Upper lobe of right lung (tissue), 1 donor: ENCODE measurements around the gene GOPC. TPM values are rescaled to one million over a fixed set of nuclear protein-coding genes. Genes with fewer than 3 reads are reported as not detected.
A peak's percentile ranks its signal among the peaks of the same experiment; 100 is the strongest.
"Not testable (repeated sequence)": the region's sequence is repeated elsewhere in the genome, so short reads cannot be mapped to it uniquely, and the experiment has no call there.

Experiments
- ATAC-seq: fragments of 200-7000 bp; cut with Tn5 transposase; one replicate; pipeline ENCODE4 v1.9.1; 2020; ENCODE audit warnings: mild to moderate bottlenecking, moderate library complexity
- DNase-seq: peaks from one replicate; pipeline ENCODE4 v3.0.0-alpha.2; 2020
- H3K27ac ChIP-seq: fragments of 200-600 bp; one replicate; pipeline ENCODE4 v1.8.0; 2022
- H3K27me3 ChIP-seq: fragments of 200-600 bp; one replicate; pipeline ENCODE4 v1.8.0; 2022; ENCODE audit warnings: mild to moderate bottlenecking
- H3K36me3 ChIP-seq: fragments of 200-600 bp; one replicate; pipeline ENCODE4 v1.8.0; 2022
- H3K4me1 ChIP-seq: fragments of 200-600 bp; one replicate; pipeline ENCODE4 v1.8.0; 2022
- H3K4me3 ChIP-seq: fragments of 200-600 bp; one replicate; pipeline ENCODE4 v1.8.0; 2022; ENCODE audit warnings: mild to moderate bottlenecking
- H3K9me3 ChIP-seq: fragments of 200-600 bp; one replicate; pipeline ENCODE4 v1.8.0; 2022
- intact Hi-C: fragments of 100-400 bp; cut with DNase I; formaldehyde crosslinking; loops from one replicate; pipeline ENCODE4 v1.11.0; 2022
- long read RNA-seq: library from polyadenylated mRNA; unstranded; transcript quantifications from one replicate; pipeline ENCODE4 v2.0.0, GENCODE V29; 2021
- total RNA-seq: library from RNA; stranded (reverse); fragmentation: NEBNext Ultra II Directional; extraction: Animal tissue kit (Norgen Biotek cat#: 25700); gene quantifications from one replicate; pipeline ENCODE4 v1.2.1, GENCODE V29; 2021
- TF ChIP-seq, protein P1 (sequence below): fragments of 200-600 bp; IDR thresholded peaks from one replicate; pipeline ENCODE4 v1.8.0; 2022; ENCODE audit warnings: antibody characterized with exemption
- donor health status: DM: no; HTN: yes; CAD: no; lungs with severe emphysema.

The GOPC gene
- total RNA-seq = 21.5 TPM
- long read RNA-seq, full-length matches to known transcripts = 64 of 73 reads
- long read RNA-seq, partial matches to known transcripts = 3 of 73 reads
- long read RNA-seq, other reads (novel, unspliced or antisense) = 6 of 73 reads

DNA sequence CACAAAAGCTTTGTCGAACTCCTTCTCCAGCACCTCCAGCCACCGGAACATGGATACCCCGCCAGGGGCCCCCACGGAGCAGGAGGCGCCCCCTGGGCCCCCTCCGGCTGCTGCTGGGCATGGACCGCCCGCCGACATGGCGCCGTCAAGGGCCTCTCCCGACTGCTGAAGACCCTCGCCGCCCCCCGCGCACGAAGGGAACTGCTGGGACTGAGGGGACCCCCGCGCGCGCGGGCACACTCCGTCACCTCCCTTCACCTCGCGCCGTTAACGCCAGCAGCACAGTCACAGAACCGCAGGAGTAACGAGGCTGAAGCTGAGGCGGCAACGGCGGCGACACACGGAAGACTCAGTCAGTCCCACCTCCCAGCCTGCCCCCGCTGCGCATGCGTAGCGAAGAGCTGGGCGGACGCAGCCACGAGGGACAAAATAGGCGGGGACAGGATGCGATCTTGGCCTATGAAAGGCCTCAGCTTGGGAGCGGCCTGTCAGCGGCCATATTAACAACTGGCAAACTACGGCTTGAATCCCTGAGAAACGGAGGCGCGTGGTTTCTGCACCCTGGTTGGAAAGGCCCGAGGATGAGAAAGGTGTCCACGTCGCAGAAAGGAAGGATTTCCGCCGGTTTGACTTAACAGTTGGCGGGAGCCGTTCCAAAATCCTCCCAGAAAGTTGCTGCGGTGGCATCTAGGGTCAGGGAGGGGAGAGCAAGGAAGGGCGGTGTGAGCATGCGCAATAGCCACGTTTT is at the start of gene GOPC:
Gene GOPC (minus strand): TSS at position 361 of the 748 bp plus-strand sequence. CDS start 223 bp downstream, at position 138.
- Histone ChIP-seq H3K4me3 (peak within 1 kb of the TSS; percentile 93), H3K36me3 (no peaks in the 10 kb centered on the region), H3K27me3 (no peaks in the 10 kb centered on the region), H3K9me3 (no peaks in the 10 kb centered on the region), H3K4me1 (peaks cover 21% of the 10 kb centered on the region), H3K27ac (peak within 1 kb of the TSS; percentile 94)
- intact Hi-C loops = no loop called here
- TF ChIP-seq, protein P1, sequence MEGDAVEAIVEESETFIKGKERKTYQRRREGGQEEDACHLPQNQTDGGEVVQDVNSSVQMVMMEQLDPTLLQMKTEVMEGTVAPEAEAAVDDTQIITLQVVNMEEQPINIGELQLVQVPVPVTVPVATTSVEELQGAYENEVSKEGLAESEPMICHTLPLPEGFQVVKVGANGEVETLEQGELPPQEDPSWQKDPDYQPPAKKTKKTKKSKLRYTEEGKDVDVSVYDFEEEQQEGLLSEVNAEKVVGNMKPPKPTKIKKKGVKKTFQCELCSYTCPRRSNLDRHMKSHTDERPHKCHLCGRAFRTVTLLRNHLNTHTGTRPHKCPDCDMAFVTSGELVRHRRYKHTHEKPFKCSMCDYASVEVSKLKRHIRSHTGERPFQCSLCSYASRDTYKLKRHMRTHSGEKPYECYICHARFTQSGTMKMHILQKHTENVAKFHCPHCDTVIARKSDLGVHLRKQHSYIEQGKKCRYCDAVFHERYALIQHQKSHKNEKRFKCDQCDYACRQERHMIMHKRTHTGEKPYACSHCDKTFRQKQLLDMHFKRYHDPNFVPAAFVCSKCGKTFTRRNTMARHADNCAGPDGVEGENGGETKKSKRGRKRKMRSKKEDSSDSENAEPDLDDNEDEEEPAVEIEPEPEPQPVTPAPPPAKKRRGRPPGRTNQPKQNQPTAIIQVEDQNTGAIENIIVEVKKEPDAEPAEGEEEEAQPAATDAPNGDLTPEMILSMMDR = peak; percentile 26
- peak; percentile 97 for DNase-seq
- peak; percentile 99 for ATAC-seq

DNA sequence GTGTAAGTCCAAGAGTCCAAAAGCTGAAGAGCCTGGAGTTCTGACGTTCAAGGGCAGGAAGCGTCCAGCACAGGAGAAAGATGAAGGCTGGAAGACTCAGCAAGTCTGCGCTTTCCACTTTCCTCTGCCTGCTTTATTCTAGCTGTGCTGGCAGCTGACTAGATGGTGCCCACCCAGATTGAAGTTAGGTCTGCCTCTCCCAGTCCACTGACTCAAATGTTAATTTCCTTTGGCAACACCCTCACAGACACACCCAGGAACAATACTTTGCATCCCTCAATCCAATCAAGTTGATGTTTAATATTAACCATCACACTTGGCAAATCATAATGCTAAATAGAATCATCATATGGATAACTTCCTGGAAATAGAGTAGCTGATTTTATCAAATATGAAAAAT is 49.7 kb upstream of the GOPC start:
- H3K36me3 ChIP-seq, H3K9me3 ChIP-seq, H3K27ac ChIP-seq, ATAC-seq, DNase-seq, intact Hi-C loops, H3K27me3 ChIP-seq, H3K4me1 ChIP-seq, H3K4me3 ChIP-seq: not testable (repeated sequence)

DNA sequence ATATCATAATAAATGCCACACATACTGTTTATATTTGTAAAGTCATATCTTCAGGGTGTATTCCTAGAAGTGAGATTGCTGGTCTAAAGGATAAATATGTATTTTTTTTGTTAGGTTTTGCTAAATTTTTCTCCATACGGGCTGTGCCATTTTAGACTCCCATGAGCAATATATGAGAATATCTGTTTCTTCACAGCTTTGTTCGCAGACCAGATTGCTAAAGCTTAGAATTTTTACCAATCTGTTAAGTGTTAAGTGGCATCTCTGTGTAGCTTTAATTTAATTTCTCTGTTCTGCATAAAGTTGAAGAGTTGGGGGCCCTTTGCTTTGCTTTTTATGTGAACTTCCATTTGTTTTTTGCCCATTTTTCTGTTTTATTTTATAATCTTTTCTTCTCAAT is 40.7 kb upstream of the GOPC start:
- Histone ChIP-seq H3K27ac (no peak overlapping the region), H3K4me1 (no peaks in the 10 kb centered on the region), H3K36me3 (no peaks in the 10 kb centered on the region), H3K4me3 (no peak overlapping the region), H3K9me3 (no peaks in the 10 kb centered on the region), H3K27me3 (no peaks in the 10 kb centered on the region)
- intact Hi-C loops = no loop called here
- TF ChIP-seq, protein P1 = no peak
- DNase-seq = no peak
- no peak for ATAC-seq

DNA sequence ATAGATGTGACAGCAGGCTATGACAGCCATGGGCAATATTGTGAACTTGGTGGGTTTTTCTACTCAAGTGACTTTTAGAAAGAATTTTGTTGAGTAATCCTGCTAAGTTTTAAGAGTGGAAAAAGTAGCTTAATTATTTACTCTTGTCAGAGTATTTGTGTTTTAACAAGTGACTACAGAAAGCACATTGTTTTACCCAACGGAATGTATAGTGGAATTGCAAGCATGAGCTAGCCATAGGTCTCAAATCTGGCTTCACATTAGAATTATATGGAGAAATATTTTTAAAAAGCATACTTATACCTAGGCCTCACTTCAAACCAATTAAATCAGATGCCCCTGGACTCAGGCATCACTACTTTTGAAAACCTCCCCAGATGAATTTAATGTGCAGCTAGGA is 35.5 kb upstream of the GOPC start:
- Histone ChIP-seq H3K27me3 (no peaks in the 10 kb centered on the region), H3K4me3 (no peak overlapping the region), H3K4me1 (no peaks in the 10 kb centered on the region), H3K36me3 (no peaks in the 10 kb centered on the region), H3K27ac (no peak overlapping the region), H3K9me3 (no peaks in the 10 kb centered on the region)
- ATAC-seq = no peak
- intact Hi-C loops = no loop called here
- TF ChIP-seq, protein P1 = no peak
- no peak for DNase-seq

DNA sequence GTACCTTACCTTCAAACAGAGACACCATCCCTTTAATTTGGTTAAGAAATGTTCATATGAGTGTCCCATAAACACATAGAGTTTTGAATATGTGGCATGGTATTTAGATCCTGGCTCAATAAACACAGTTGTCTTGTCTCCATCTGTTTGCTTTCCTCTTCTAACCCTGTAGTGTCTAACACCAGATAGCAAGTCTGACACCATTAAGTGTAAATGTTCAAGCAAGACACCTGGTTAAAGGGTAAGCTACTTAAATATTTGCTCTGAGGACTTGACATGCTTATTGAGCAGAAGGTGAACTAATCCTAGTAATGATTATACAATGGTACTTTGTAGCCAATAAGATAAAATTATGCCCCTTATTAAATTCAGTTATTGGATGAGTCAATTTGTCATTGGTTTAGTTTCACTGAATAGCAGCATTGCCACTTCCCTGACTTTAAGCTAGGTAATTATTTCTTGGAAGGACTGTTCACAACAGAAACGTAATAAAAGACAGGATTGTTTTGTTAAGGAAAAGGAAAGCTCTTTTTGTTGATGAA is 26.9 kb upstream of the GOPC start:
- H3K4me1 ChIP-seq = no peaks in the 10 kb centered on the region
- ATAC-seq = no peak
- H3K4me3 ChIP-seq = no peak overlapping the region
- no peak overlapping the region for H3K27ac ChIP-seq
- H3K36me3 ChIP-seq = no peaks in the 10 kb centered on the region
- TF ChIP-seq, protein P1 = no peak
- no peak for DNase-seq
- H3K9me3 ChIP-seq = peaks cover 16% of the 10 kb centered on the region
- no peaks in the 10 kb centered on the region for H3K27me3 ChIP-seq
- intact Hi-C loops = no loop called here

DNA sequence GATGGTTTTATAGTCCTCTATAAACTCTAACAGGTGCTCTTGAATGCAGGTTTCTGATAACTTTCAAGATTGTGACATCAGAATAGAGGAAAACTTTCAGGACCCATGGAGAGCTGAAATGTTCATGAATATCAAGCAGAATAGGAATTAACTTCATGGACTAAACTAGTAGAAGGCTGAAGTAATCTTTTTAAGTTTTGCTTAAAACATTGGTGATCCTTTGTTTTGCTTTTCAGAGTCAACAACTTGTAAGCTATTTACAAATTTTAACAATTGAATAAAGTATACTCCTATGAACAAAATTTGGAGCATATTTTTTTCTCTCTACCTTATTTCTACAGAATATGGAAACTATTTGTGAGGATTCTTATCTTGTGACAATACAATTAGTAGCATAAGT is 25.2 kb upstream of the GOPC start:
- Histone ChIP-seq H3K4me3 (no peak overlapping the region), H3K27ac (no peak overlapping the region), H3K27me3 (no peaks in the 10 kb centered on the region), H3K4me1 (no peaks in the 10 kb centered on the region), H3K36me3 (no peaks in the 10 kb centered on the region), H3K9me3 (peaks cover 16% of the 10 kb centered on the region)
- DNase-seq (no peak), ATAC-seq (no peak)
- intact Hi-C loops = no loop called here
- TF ChIP-seq, protein P1 = no peak
